Activated CD8-positive, alpha-beta T cell treated with anti-CD3 and anti-CD28 coated beads, Interleukin-2, amount 10 ng/mL, durations not matched to agents 7 days and 5 days (primary cell): Measurements from ENCODE around the gene GABRR1. TPM values are rescaled to one million over a fixed set of nuclear protein-coding genes. Genes with fewer than 3 reads are reported as not detected.
"Not testable (repeated sequence)": the region's sequence is repeated elsewhere in the genome, so short reads cannot be mapped to it uniquely, and the experiment has no call there.

Source experiments
- ATAC-seq: fragments of 150-1000 bp; cut with Tn5 transposase; one replicate; pipeline ENCODE4 v1.10.0; 2021; ENCODE audit warnings: moderate library complexity
- CTCF ChIA-PET: fragments of 350-600 bp; sonication (Branson Sonifier 250); formaldehyde crosslinking; loops from one replicate; lab custom pipeline; 2021; ENCODE audit warnings: antibody characterized with exemption; lab: Charles Lee
- POLR2A ChIA-PET: fragments of 350-600 bp; sonication (Branson Sonifier 250); formaldehyde crosslinking; loops from one replicate; lab custom pipeline; 2021; ENCODE audit warnings: antibody characterized with exemption; lab: Charles Lee
- DNase-seq: peaks from one replicate; pipeline ENCODE4 v3.0.0-alpha.2; 2020
- H3K27ac Mint-ChIP-seq: one replicate; pipeline ENCODE4 v1.8.0; 2021; ENCODE audit warnings: mild to moderate bottlenecking, mixed read lengths
- H3K27me3 Mint-ChIP-seq: one replicate; pipeline ENCODE4 v1.8.0; 2021; ENCODE audit warnings: low read depth, mixed read lengths
- H3K36me3 Mint-ChIP-seq: one replicate; pipeline ENCODE4 v1.8.0; 2021; ENCODE audit warnings: low read depth, mixed read lengths
- H3K4me1 Mint-ChIP-seq: one replicate; pipeline ENCODE4 v1.8.0; 2021; ENCODE audit warnings: low read depth, mixed read lengths
- H3K4me3 Mint-ChIP-seq: one replicate; pipeline ENCODE4 v1.8.0; 2021; ENCODE audit warnings: mild to moderate bottlenecking, mixed read lengths
- H3K9me3 Mint-ChIP-seq: one replicate; pipeline ENCODE4 v1.8.0; 2022; ENCODE audit warnings: mixed read lengths; ENCODE audit not compliant: insufficient read depth
- total RNA-seq, 2 experiments: library from RNA; stranded (reverse); gene quantifications; one replicate each; pipeline ENCODE4 v1.2.3, GENCODE V29; 2021

The GABRR1 gene
- total RNA-seq, 2 experiments from 2014 or later, result not detected

DNA sequence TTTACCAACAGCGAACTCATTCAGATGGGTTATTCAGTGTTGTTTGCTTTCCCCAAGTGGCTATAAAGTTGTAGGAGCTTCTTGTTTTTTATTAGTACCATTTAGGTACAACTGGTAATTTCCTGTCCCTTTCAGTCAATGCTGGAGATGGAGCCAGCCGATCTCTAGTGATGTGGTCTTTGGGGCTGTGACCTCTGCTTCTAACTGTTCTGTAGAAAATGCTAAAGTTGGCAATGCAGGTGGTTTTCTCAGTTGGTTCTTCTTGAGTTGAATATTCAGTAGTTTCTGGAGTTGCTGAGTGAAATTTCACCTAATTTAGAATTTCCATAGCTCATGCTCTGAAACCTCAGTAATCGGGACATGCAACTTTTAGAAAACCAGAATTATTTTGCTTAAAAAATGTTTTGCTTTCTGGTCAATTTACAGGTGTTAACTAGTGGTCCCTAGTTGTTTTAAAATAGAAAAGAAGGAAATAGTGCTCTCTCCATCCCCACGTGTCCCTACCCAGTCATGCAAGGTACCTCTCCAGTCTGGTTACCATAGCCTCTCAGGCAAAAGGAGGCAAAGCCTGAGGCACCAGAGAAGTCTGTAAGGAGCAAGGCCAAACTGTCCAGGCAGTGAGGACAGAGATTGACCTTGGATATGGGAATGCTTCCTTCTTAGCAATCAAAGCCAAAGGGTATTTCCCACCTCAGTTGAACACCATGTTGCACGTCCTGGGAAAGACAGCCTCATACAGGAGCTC lies 27.3 kb upstream of the GABRR1 start:
- CTCF ChIA-PET, result interaction anchor here (0.6 to 1.9 kb wide), 5 partner anchors 9 to 261 kb away, joined by 3 to 10 read pairs (median 3); no protein-coding TSS in a partner anchor
- DNase-seq, result no peak
- no peaks in the 10 kb centered on the region for H3K36me3 Mint-ChIP-seq
- POLR2A ChIA-PET, result no interaction called here
- no peak overlapping the region for H3K27ac Mint-ChIP-seq
- H3K4me3 Mint-ChIP-seq, result no peak overlapping the region
- peaks cover 29% of the 10 kb centered on the region for H3K4me1 Mint-ChIP-seq
- peaks cover 24% of the 10 kb centered on the region for H3K27me3 Mint-ChIP-seq
- no peak for ATAC-seq
- H3K9me3 Mint-ChIP-seq, result no peaks in the 10 kb centered on the region

DNA sequence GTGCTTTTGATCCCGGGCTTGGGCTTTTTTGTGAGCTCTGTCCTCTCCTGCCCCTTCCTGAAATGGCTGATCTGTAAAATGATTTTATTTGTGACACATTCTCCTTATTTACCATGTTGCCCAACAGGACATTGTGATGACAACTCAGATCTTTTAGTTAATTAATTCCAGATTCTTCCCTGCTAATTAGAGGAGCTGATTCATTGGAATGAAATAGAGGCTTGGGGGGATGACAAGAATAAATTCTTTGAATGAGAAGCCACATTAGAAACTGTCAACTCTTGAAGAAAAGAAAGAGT lies 26.1 kb upstream of the GABRR1 start:
- Mint-ChIP-seq H3K9me3 (no peaks in the 10 kb centered on the region), H3K4me3 (no peak overlapping the region), H3K27me3 (peaks cover 27% of the 10 kb centered on the region), H3K27ac (no peak overlapping the region), H3K4me1 (peaks cover 33% of the 10 kb centered on the region), H3K36me3 (no peaks in the 10 kb centered on the region)
- CTCF ChIA-PET, result interaction anchor here (0.7 to 1.9 kb wide), 4 partner anchors 129 to 388 kb away, joined by 3 to 10 read pairs (median 3); no protein-coding TSS in a partner anchor
- no peak for DNase-seq
- no peak for ATAC-seq
- POLR2A ChIA-PET, result no interaction called here

DNA sequence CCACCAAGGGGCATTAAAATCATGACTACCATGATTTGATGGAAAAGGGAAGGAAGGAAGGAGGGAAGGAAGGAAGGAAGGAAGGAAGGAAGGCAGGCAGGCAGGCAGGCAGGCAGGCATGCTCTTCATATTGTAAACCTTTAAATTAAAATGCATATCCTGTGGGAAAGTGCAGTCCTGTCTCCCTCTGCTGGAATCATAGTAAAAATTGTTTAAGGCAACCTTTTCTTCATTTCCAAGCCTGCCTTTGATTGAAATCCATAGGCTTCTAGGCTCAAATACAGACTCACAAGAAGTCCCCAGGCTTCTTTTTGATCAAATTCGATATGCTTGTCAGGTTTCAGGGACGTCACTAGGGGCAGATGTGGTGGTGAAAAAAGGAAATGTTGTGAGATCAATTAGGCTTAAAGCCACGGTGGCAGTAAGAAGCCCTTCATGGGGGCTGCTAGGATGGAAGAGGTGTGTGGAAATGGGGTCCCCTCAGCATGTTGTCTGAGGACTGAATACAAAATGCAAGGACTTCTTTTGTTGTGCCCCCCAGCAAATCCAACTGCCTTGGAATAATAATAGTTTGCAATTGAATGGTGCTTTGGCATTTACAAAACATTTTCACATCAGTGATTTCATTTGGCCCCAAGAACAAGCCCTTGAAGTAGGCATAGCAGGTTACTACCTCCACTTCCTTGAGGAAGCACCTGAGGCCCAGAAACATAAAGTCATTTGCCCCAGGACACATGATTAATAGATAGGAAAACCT lies 25.6 kb upstream of the GABRR1 start:
- no peak for ATAC-seq
- H3K4me3 Mint-ChIP-seq, result no peak overlapping the region
- H3K4me1 Mint-ChIP-seq, result peaks cover 33% of the 10 kb centered on the region
- no peak overlapping the region for H3K27ac Mint-ChIP-seq
- no peaks in the 10 kb centered on the region for H3K9me3 Mint-ChIP-seq
- POLR2A ChIA-PET, result no interaction called here
- CTCF ChIA-PET, result interaction anchor here (0.7 to 2.6 kb wide), 7 partner anchors 10 to 388 kb away, joined by 3 to 22 read pairs (median 3); no protein-coding TSS in a partner anchor
- H3K36me3 Mint-ChIP-seq, result no peaks in the 10 kb centered on the region
- peak; percentile 25 for DNase-seq
- H3K27me3 Mint-ChIP-seq, result peaks cover 26% of the 10 kb centered on the region

DNA sequence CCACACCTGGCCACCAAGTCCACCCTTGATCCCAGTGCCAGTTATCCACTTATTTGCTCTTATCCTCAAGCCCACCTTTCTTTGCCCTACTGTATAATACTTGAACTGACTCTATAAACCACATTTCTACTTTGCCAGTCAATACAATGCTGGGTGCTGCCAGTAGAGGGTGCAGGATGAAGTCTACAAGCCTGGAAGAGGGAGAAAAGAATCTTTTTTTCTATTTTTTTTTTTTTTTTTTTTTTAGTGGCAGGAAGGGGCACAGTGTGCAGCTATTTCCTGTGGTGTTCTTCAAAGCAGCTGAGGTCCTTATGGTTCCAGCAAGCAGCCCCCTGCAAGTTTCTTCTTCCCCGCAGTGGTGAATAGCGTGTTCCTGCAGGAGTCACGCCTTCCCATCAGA lies 22.2 kb upstream of the GABRR1 start:
- no peak overlapping the region for H3K4me3 Mint-ChIP-seq
- H3K36me3 Mint-ChIP-seq, result no peaks in the 10 kb centered on the region
- peak; percentile 82 for DNase-seq
- ATAC-seq, result peak; percentile 84
- peaks cover 22% of the 10 kb centered on the region for H3K27me3 Mint-ChIP-seq
- POLR2A ChIA-PET, result no interaction called here
- peaks cover 27% of the 10 kb centered on the region for H3K4me1 Mint-ChIP-seq
- CTCF ChIA-PET, result interaction anchor here (1.0 to 2.1 kb wide), 3 partner anchors 133 to 259 kb away, joined by 3 to 8 read pairs (median 6); no protein-coding TSS in a partner anchor
- peaks cover 7% of the 10 kb centered on the region for H3K9me3 Mint-ChIP-seq
- H3K27ac Mint-ChIP-seq, result peak overlapping the region; percentile 35

DNA sequence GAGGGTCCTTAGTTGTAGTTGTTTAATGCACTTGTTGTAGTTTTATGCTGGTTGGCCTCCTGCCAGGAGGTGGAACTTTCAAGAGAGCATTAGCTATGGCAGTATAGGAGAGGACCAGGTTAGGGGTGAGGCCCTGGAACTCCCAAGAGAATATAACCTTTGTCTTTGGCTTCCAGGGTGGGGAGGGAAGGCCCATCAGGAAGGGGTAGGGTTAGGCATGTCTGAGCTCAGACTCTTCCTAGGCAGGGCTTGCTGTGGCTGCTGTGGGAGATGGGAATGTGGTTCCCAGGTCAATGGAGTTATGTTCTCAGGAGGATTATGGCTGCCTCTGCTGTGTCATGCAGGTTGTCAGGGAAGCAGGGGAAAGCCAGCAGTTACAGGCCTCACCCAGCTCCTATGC lies 20.0 kb upstream of the GABRR1 start:
- Mint-ChIP-seq H3K9me3 (peaks cover 7% of the 10 kb centered on the region), H3K4me3 (no peak overlapping the region), H3K4me1 (peaks cover 23% of the 10 kb centered on the region), H3K27me3 (peaks cover 38% of the 10 kb centered on the region), H3K36me3 (no peaks in the 10 kb centered on the region), H3K27ac (no peak overlapping the region)
- CTCF ChIA-PET, result no interaction called here
- DNase-seq, result no peak
- ATAC-seq, result no peak
- POLR2A ChIA-PET, result no interaction called here

DNA sequence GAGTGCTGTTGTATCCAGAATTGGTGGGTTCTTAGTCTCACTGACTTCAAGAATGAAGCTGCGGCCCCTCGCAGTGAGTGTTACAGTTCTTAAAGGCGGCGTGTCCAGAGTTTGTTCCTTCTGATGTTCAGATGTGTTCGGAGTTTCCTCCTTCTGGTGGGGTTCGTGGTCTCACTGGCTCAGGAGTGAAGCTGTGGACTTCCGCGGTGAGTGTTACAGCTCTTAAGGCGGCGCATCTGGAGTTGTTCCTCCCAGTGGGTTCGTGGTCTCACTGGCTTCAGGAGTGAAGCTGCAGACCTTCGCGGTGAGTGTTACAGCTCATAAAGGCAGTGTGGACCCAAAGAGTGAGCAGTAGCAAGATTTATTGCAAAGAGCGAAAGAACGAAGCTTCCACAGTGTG lies 16.4 kb upstream of the GABRR1 start:
- H3K4me1 Mint-ChIP-seq, H3K36me3 Mint-ChIP-seq, CTCF ChIA-PET, ATAC-seq, DNase-seq, H3K27ac Mint-ChIP-seq, POLR2A ChIA-PET, H3K9me3 Mint-ChIP-seq: not testable (repeated sequence)
- Mint-ChIP-seq H3K4me3 (peak overlapping the region; percentile 57), H3K27me3 (peaks cover 45% of the 10 kb centered on the region)

DNA sequence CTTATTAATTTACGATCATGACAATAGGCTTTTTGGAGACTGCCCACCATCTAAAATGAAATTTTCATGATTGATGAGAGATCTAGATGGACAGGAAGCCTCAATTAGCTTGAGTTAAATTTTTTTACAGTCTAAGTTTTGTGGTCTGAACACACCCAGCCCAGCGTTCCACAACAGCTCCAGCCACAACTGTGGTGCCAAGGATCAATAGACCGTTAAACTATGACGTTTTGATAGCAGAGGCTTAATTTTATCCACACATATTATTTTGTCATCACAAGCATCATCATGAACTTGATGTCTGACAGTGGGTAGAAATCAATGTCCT lies 5.5 kb upstream of the GABRR1 start:
- H3K27me3 Mint-ChIP-seq, result peaks cover 16% of the 10 kb centered on the region
- POLR2A ChIA-PET, result no interaction called here
- no peaks in the 10 kb centered on the region for H3K36me3 Mint-ChIP-seq
- H3K27ac Mint-ChIP-seq, result no peak overlapping the region
- CTCF ChIA-PET, result interaction anchor here (0.7 kb wide), 1 partner anchor 13 kb away, joined by 4 read pairs; no protein-coding TSS in a partner anchor
- H3K4me3 Mint-ChIP-seq, result no peak overlapping the region
- H3K9me3 Mint-ChIP-seq, result no peaks in the 10 kb centered on the region
- ATAC-seq (no peak), DNase-seq (no peak)
- H3K4me1 Mint-ChIP-seq, result no peaks in the 10 kb centered on the region

DNA sequence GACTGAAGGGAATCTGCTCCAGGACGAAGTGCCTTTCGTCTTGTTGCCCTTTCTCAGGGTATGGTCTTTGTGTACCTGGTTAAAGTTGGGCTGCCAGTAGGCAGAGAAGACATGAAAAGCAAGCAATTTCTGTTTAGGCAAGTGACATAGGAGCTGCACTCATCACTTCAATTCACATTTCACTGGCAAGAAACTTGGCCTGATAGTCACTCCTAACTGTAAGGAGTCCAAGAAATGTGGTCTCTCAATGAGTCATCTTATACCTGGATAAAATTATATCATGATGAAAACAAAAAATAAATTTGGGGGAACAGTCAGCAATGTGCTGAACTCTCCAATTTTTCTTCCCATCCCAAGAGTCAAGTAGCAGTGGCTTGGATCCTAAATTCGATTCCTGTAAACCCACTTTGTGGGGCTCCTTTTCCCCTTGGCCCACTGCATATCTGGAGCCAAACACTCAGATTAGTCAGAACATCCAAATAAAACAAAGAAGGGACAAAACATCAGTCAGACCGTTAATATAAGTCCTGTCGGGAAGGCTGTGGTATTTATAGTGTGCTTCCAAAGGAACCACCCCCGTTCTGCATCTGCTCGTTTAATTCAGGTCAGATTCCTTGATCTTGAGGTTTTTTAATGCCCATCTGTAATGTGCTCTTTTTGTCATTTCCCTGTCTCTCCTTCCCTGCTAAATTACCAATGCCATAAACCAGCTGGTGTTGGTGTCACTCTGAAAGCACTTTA lies 5.0 kb upstream of the GABRR1 start:
- CTCF ChIA-PET, result interaction anchor here (0.7 to 1.4 kb wide), 2 partner anchors 14 to 150 kb away, joined by 4 read pairs; no protein-coding TSS in a partner anchor
- no peak for DNase-seq
- POLR2A ChIA-PET, result no interaction called here
- Mint-ChIP-seq H3K36me3 (no peaks in the 10 kb centered on the region), H3K4me1 (no peaks in the 10 kb centered on the region), H3K27me3 (peaks cover 21% of the 10 kb centered on the region), H3K4me3 (no peak overlapping the region), H3K9me3 (no peaks in the 10 kb centered on the region), H3K27ac (no peak overlapping the region)
- no peak for ATAC-seq

DNA sequence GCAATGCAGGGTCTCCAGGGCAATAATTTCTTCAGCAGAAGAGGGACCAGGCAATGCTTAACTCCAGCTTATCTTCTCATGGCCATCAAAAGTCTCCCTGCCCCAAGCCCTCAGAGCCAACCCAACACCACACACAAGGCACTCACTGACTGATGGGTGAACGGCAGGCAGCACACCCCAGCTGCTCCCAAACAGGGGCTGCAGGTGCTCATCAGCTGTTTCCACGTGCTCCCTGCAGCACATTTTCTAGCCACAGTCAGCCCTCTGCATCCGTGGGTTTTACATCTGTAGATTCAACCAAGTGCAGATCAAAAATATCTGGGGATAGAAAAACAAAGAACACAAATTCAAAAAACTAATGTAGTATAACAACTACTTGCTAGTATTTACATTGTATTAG lies 4.0 kb upstream of the GABRR1 start:
- POLR2A ChIA-PET, result no interaction called here

DNA sequence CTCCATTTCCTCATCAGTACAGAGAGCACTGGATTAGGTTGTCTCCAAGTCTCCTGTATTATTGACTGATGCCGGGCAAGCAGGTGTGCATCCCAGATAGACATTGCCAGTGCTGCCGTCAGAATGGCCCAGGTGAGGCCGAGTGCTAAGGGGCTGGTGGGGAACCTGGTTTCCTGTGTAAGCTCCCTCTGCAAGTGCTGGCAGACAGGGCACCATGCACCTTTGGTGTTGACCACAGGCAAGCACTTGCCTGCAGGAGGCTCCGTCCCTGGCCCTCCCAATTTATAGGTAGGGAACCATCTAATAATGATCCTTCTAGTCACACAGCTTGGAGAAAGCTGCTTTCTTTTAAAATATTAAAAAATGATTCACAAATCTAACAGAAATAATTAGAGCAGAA lies 747 bp downstream of the GABRR1 start:
- Mint-ChIP-seq H3K4me1 (no peaks in the 10 kb centered on the region), H3K4me3 (no peak overlapping the region), H3K36me3 (no peaks in the 10 kb centered on the region), H3K9me3 (no peaks in the 10 kb centered on the region), H3K27ac (no peak overlapping the region), H3K27me3 (peaks cover 33% of the 10 kb centered on the region)
- DNase-seq (no peak), ATAC-seq (no peak)
- CTCF ChIA-PET, result no interaction called here
- POLR2A ChIA-PET, result no interaction called here

More for the DNA sequence above, 4.0 kb upstream of the GABRR1 start:
- Mint-ChIP-seq H3K9me3 (no peaks in the 10 kb centered on the region), H3K27me3 (peaks cover 27% of the 10 kb centered on the region), H3K4me1 (no peaks in the 10 kb centered on the region), H3K4me3 (no peak overlapping the region), H3K27ac (no peak overlapping the region), H3K36me3 (no peaks in the 10 kb centered on the region)
- DNase-seq, result no peak
- CTCF ChIA-PET, result interaction anchor here (1.4 kb wide), 1 partner anchor 151 kb away, joined by 4 read pairs; no protein-coding TSS in a partner anchor
- ATAC-seq, result no peak

DNA sequence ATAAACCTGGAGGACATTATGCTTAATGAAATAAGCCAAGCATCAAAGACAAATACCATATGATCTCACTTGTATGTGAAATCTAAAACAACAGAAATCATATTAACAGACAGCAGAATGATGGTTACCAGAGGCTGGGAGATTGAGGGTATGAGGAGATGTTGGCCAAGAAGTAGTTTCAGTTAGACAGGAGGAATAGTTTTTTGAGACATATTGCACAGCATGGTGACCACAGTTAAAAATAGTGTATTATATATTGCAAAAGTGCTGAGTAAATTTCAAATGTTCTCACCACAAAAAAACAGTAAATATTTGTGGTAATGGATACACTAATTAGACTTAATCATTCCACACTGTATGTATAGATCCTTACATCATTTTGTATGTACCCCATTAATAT lies 1.8 kb downstream of the GABRR1 start:
- Mint-ChIP-seq H3K27ac (no peak overlapping the region), H3K36me3 (no peaks in the 10 kb centered on the region), H3K27me3 (peaks cover 36% of the 10 kb centered on the region), H3K4me1 (no peaks in the 10 kb centered on the region), H3K9me3 (no peaks in the 10 kb centered on the region), H3K4me3 (no peak overlapping the region)
- POLR2A ChIA-PET, result no interaction called here
- ATAC-seq (no peak), DNase-seq (no peak)
- CTCF ChIA-PET, result no interaction called here
